K562 (cell line): ENCODE results near the gene SYCP3. TPM values are rescaled to one million over a fixed set of nuclear protein-coding genes. Genes with fewer than 3 reads are reported as not detected.

Experiments used
- ASH1L ChIP-seq: fragments of 450-650 bp; IDR thresholded peaks from 2 replicates; pipeline ENCODE4 v1.6.1; 2018; ENCODE audit warnings: borderline replicate concordance, mild to moderate bottlenecking, low read depth; ENCODE audit not compliant: partially characterized antibody
- CC2D1A ChIP-seq: fragments of 450-650 bp; IDR thresholded peaks from 2 replicates; pipeline ENCODE4 v1.6.1; 2017; ENCODE audit warnings: mild to moderate bottlenecking
- ESRRB ChIP-seq: fragments of 250-450 bp; sonication (Bioruptor Pico); IDR thresholded peaks from 2 replicates; pipeline ENCODE4 v1.5.0; 2020; ENCODE audit warnings: mild to moderate bottlenecking, moderate library complexity, borderline replicate concordance
- EZH2 ChIP-seq: IDR thresholded peaks from 2 replicates; pipeline ENCODE4 v1.6.1; 2012; ENCODE audit warnings: low read depth, mild to moderate bottlenecking, inconsistent platforms, low read length, borderline replicate concordance
- MCM3 ChIP-seq: fragments of 450-650 bp; IDR thresholded peaks from 2 replicates; pipeline ENCODE4 v1.6.1; 2016
- MED1 ChIP-seq: sonication (generic); formaldehyde crosslinking; IDR thresholded peaks from 2 replicates; pipeline ENCODE4 v1.8.1; 2023; ENCODE audit warnings: missing genetic modification reagents, borderline replicate concordance
- NFATC3 ChIP-seq: fragments of 450-650 bp; IDR thresholded peaks from 2 replicates; pipeline ENCODE4 v1.6.1; 2017; ENCODE audit warnings: mild to moderate bottlenecking
- NR3C1 ChIP-seq: sonication (generic); formaldehyde crosslinking; IDR thresholded peaks from 2 replicates; pipeline ENCODE4 v1.8.1; 2022; ENCODE audit warnings: missing genetic modification reagents
- PRPF4 ChIP-seq: fragments of 200-400 bp; formaldehyde crosslinking; IDR thresholded peaks from one replicate; pipeline ENCODE4 v1.6.1; 2017; ENCODE audit warnings: low read length, low read depth, mild to moderate bottlenecking; ENCODE audit not compliant: insufficient read depth, poor library complexity, severe bottlenecking
- PTBP1 ChIP-seq: fragments of 200-400 bp; formaldehyde crosslinking; IDR thresholded peaks from 2 replicates; pipeline ENCODE4 v1.6.1; 2017; ENCODE audit warnings: low read depth, low read length
- SIN3A ChIP-seq, 2 experiments: fragments of 150-350 bp in 1 of 2; IDR thresholded peaks; 2 replicates each; pipeline ENCODE4 v1.6.1; 2011 to 2016; ENCODE audit warnings: borderline replicate concordance in 2 of 2, low read depth in 2 of 2, low read length in 2 of 2, mild to moderate bottlenecking in 2 of 2, moderate library complexity in 2 of 2; ENCODE audit not compliant: control insufficient read depth in 1 of 2
- SIRT6 ChIP-seq: IDR thresholded peaks from one replicate; pipeline ENCODE4 v1.6.1; 2012; ENCODE audit warnings: low read depth, mild to moderate bottlenecking, control low read depth, inconsistent platforms, low read length, moderate library complexity
- TCF3 ChIP-seq: sonication (generic); formaldehyde crosslinking; IDR thresholded peaks from 2 replicates; pipeline ENCODE4 v1.4.0; 2020; ENCODE audit warnings: mild to moderate bottlenecking, missing genetic modification reagents
- USF2 ChIP-seq: sonication (generic); formaldehyde crosslinking; IDR thresholded peaks from 2 replicates; pipeline ENCODE4 v1.5.0; 2020; ENCODE audit warnings: missing genetic modification reagents
- ZNF431 ChIP-seq: sonication (generic); formaldehyde crosslinking; IDR thresholded peaks from 2 replicates; pipeline ENCODE4 v1.8.0; 2022; ENCODE audit warnings: mild to moderate bottlenecking, missing genetic modification reagents
- ZNF75A ChIP-seq: fragments of 450-650 bp; formaldehyde crosslinking; IDR thresholded peaks from 2 replicates; pipeline ENCODE4 v1.4.0; 2020; ENCODE audit warnings: mild to moderate bottlenecking
- ZNF766 ChIP-seq: fragments of 200-800 bp; sonication (Bioruptor generic); conservative IDR thresholded peaks from 2 replicates; pipeline ENCODE4 v1.6.1; 2016; ENCODE audit warnings: missing genetic modification characterization, missing compliant biosample characterization
- polyA plus RNA-seq, 8 experiments: library from polyadenylated mRNA; depleted of rRNA in 4 of 8; stranded (reverse) in 5 of 8; unstranded in 3 of 8; fragments of >200 nt; fragmentation: Nextera tagmentation in 2 of 8; fragmentation: Illumina TruSeq in 1 of 8; extraction: Ambion mirVana in 2 of 8; extraction: Trizol in 1 of 8; gene quantifications; 2 replicates each; pipeline versions ENCODE4 v1.2.1 to v1.2.3, GENCODE V29; 2011 to 2014; ENCODE audit warnings: inconsistent platforms in 1 of 8, missing spikeins in 1 of 8
- total RNA-seq, 7 experiments: library from RNA; depleted of rRNA in 6 of 7; stranded (reverse); fragments of >200 nt in 6 of 7; fragmentation: Illumina TruSeq in 2 of 7; extraction: Trizol in 2 of 7; gene quantifications; 2 replicates each; pipeline versions ENCODE4 v1.2.1 to v1.2.3, GENCODE V29; 2011 to 2021; ENCODE audit warnings: low replicate concordance in 1 of 7
- TF ChIP-seq, protein P1 (sequence below), 2 experiments: fragments of 450-650 bp; IDR thresholded peaks; 2 replicates each; pipeline ENCODE4 v1.6.1; 2016; ENCODE audit warnings: mild to moderate bottlenecking in 2 of 2, borderline replicate concordance in 1 of 2, low read depth in 1 of 2, moderate library complexity in 1 of 2

The SYCP3 gene
- total and polyA plus RNA-seq, 9 of the 15 experiments (the other 6 are each of a cell fraction or from before 2014, with no cell fraction given), result 0.11 to 0.25 (median 0.22) TPM; not detected in 4

DNA sequence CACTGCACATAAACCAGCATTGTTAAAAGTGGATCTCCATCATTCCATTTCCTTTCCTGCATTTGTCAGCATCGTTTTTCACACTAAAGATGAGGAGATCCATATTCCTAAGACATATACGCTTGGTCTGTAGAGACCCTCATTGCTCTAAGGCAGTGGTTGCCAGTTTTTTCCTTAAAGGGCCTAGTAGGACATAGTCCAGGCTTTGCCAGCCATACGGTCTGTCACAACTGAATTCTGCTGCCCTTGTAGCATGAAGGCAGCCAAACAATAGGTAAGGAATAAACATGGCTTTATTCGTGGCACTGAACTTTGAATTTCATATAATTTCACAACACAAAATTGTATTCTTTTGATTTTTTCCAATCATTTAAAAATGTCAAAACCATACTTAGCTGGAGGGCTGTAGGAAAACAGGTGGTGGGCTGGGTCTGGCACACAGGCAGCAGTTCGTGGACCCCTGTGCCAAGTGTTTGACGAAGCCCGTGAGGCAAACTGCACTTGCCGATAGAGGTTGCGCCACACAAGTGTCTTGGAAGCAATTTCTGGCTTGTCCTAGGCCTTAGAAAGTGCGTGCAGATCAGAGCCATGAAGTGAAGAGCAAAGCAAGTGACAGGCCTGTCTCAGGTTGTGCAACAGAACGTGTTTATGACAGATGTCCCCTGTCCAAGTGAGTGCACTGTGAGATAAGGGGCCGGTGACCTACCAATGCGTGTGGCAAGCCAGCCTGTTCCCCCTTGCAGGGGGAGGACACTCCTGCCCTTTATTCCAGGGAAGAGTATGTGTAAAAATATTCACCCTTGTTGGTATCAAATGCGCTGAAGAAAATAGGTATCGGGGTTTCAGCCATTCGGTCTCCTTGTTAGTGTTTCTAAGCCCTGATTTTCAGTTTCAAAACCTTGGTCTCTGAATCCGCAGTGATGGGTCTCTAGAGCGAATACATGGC is 42.7 kb downstream of the SYCP3 start (continued):
- peak; percentile 96 for TF ChIP-seq TCF3 (CRISPR knock-in tag)
- no peak for TF ChIP-seq MED1 (CRISPR knock-in tag)
- TF ChIP-seq, protein P1, sequence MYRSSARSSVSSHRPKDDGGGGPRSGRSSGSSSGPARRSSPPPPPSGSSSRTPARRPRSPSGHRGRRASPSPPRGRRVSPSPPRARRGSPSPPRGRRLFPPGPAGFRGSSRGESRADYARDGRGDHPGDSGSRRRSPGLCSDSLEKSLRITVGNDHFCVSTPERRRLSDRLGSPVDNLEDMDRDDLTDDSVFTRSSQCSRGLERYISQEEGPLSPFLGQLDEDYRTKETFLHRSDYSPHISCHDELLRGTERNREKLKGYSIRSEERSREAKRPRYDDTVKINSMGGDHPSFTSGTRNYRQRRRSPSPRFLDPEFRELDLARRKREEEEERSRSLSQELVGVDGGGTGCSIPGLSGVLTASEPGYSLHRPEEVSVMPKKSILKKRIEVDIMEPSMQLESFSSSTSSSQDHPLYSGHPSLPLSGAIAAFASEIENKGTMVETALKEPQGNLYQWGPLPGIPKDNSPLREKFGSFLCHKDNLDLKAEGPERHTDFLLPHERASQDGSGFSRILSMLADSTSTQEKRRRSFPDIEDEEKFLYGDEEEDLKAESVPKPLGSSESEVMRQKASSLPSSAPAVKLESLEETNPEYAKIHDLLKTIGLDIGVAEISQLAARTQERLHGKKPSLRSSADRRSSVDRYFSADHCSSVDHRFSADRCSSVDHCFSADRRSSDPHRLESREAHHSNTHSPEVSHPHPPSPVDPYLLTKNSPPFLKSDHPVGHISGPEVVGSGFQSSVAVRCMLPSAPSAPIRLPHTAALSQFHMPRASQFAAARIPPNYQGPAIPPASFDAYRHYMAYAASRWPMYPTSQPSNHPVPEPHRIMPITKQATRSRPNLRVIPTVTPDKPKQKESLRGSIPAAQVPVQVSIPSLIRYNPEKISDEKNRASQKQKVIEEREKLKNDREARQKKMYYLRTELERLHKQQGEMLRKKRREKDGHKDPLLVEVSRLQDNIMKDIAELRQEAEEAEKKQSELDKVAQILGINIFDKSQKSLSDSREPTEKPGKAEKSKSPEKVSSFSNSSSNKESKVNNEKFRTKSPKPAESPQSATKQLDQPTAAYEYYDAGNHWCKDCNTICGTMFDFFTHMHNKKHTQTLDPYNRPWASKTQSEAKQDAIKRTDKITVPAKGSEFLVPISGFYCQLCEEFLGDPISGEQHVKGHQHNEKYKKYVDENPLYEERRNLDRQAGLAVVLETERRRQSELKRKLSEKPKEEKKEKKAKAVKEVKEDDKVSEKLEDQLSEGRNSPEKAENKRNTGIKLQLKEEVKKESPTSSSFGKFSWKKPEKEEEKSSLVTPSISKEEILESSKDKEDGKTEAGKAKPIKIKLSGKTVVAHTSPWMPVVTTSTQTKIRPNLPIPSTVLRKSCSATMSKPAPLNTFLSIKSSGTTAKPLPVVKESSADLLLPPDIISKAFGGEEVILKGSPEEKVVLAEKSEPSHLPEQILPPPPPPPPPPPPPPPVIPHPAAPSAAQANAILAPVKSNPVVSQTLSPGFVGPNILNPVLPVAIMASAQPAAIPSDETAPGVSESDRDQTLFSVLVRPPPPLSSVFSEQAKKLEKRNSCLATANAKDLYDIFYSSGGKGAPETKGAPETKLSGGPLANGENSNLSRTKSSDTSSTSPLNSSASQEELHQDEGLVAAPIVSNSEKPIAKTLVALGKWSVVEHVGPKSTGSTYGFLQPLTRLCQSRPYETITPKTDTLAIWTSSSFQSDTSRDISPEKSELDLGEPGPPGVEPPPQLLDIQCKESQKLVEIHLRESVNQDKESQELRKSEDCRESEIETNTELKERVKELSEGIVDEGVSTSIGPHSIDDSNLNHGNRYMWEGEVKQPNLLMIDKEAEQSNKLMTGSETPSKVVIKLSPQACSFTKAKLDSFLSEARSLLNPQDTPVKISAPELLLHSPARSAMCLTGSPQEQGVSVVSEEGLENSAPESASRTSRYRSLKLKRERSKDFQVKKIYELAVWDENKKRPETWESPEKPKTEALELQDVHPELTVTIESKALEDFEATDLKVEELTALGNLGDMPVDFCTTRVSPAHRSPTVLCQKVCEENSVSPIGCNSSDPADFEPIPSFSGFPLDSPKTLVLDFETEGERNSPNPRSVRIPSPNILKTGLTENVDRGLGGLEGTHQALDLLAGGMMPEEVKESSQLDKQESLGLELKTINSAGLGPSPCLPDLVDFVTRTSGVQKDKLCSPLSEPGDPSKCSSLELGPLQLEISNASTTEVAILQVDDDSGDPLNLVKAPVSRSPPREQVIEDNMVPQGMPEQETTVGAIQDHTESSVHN (IDR thresholded peaks at IDR 0.05; ENCODE audit: borderline replicate concordance in 1 of 2, low read depth in 1 of 2), result peak in 1 of 2 experiments; percentile 82; a peak in 2 of 4 replicates
- peak; percentile 76; the same call in 1 of the 2 replicates for TF ChIP-seq CC2D1A
- no peak for TF ChIP-seq NFATC3
- no peak for TF ChIP-seq EZH2
- TF ChIP-seq ZNF766 (CRISPR knock-in tag), result no peak; the same call in none of the 2 replicates
- TF ChIP-seq NR3C1 (CRISPR knock-in tag), result no peak
- no peak for TF ChIP-seq MCM3
- no peak for TF ChIP-seq ZNF431 (CRISPR knock-in tag)
- TF ChIP-seq ESRRB (CRISPR knock-in tag), result no peak
- TF ChIP-seq PRPF4, result no peak
- no peak for TF ChIP-seq ASH1L
- no peak for TF ChIP-seq ZNF75A (CRISPR knock-in tag)
- TF ChIP-seq PTBP1, result no peak
- peak; percentile 39 to 64; a peak in 1 of 4 replicates for TF ChIP-seq SIN3A (IDR thresholded peaks at IDR 0.05; ENCODE audit: borderline replicate concordance in 2 of 2, control insufficient read depth in 1 of 2, low read depth in 2 of 2, low read length in 2 of 2)
- no peak for TF ChIP-seq USF2 (CRISPR knock-in tag)
- TF ChIP-seq SIRT6, result no peak
